PC-9 (cell line): Measurements from ENCODE around the gene DCAF6. TPM values are rescaled to one million over a fixed set of nuclear protein-coding genes. Genes with fewer than 3 reads are reported as not detected.

Source experiments
- BruUV-seq: library from RNA; stranded (reverse); fragments of 400-500 nt; replicated peaks from 2 replicates; lab custom pipeline; 2021; lab: Mats Ljungman, UMichigan
- CTCF ChIA-PET: fragments of 300-600 bp; sonication (Branson Sonifier 250); formaldehyde crosslinking; loops from one replicate; lab custom pipeline; 2022; ENCODE audit warnings: antibody characterized with exemption; lab: Charles Lee
- POLR2A ChIA-PET: fragments of 300-600 bp; sonication (Branson Sonifier 250); formaldehyde crosslinking; loops from one replicate; lab custom pipeline; 2022; ENCODE audit warnings: antibody characterized with exemption; ENCODE audit not compliant: unreplicated experiment; lab: Charles Lee
- DNase-seq, 2 experiments: peaks; one replicate each; pipeline versions ENCODE4 v3.0.0 to v3.0.0-alpha.2; 2015 to 2022; ENCODE audit warnings: mixed read lengths in 1 of 2
- H2AFZ ChIP-seq: fragments of 200-600 bp; sonication (generic); 2 replicates; pipeline ENCODE4 v1.8.1; 2017; ENCODE audit warnings: antibody characterized with exemption
- H3F3A ChIP-seq: fragments of 200-600 bp; sonication (generic); 2 replicates; pipeline ENCODE4 v1.8.1; 2017; ENCODE audit warnings: antibody characterized with exemption, mild to moderate bottlenecking, low read depth; ENCODE audit not compliant: insufficient read depth
- H3K27ac ChIP-seq: fragments of 200-600 bp; sonication (generic); 2 replicates; pipeline ENCODE4 v1.6.1; 2016; ENCODE audit warnings: mixed run types
- H3K27me3 ChIP-seq: fragments of 200-600 bp; sonication (generic); 2 replicates; pipeline ENCODE4 v1.6.1; 2016; ENCODE audit warnings: low read depth, mixed run types; ENCODE audit not compliant: insufficient read depth
- H3K36me3 ChIP-seq: fragments of 200-600 bp; sonication (generic); 2 replicates; pipeline ENCODE4 v1.6.1; 2016; ENCODE audit warnings: low read depth, mixed run types
- H3K4me1 ChIP-seq: fragments of 200-600 bp; sonication (generic); replicated peaks from 2 replicates; pipeline ENCODE4 v1.6.1; 2016; ENCODE audit warnings: mixed run types; ENCODE audit not compliant: insufficient read depth
- H3K4me2 ChIP-seq: fragments of 200-600 bp; sonication (generic); 2 replicates; pipeline ENCODE4 v1.6.1; 2017; ENCODE audit warnings: mixed run types
- H3K4me3 ChIP-seq: fragments of 200-600 bp; sonication (generic); 2 replicates; pipeline ENCODE4 v1.6.1; 2016; ENCODE audit warnings: mixed run types
- H3K79me2 ChIP-seq: fragments of 200-600 bp; sonication (generic); 2 replicates; pipeline ENCODE4 v1.6.1; 2017; ENCODE audit warnings: low read depth, mixed run types
- H3K9me2 ChIP-seq: fragments of 200-600 bp; sonication (generic); 2 replicates; pipeline ENCODE4 v1.8.1; 2017; ENCODE audit warnings: mild to moderate bottlenecking; ENCODE audit not compliant: insufficient read depth
- H3K9me3 ChIP-seq: fragments of 200-600 bp; sonication (generic); 2 replicates; pipeline ENCODE4 v1.8.1; 2016; ENCODE audit warnings: low read depth; ENCODE audit not compliant: insufficient read depth
- H4K20me1 ChIP-seq: fragments of 200-600 bp; sonication (generic); 2 replicates; pipeline ENCODE4 v1.8.1; 2017; ENCODE audit not compliant: insufficient read depth
- EZH2 ChIP-seq: fragments of 200-600 bp; sonication (generic); IDR thresholded peaks from 2 replicates; pipeline ENCODE4 v1.8.0; 2017; ENCODE audit warnings: antibody characterized with exemption, low read depth
- intact Hi-C: fragments of 100-400 bp; cut with micrococcal nuclease; formaldehyde crosslinking; loops from one replicate; pipeline ENCODE4 v1.10.0; 2022; ENCODE audit not compliant: unreplicated experiment
- total RNA-seq: library from RNA; stranded (reverse); gene quantifications from 2 replicates; pipeline ENCODE4 v1.2.3, GENCODE V29; 2021
- TF ChIP-seq, protein P1 (sequence below): fragments of 200-600 bp; sonication (generic); conservative IDR thresholded peaks from 2 replicates; pipeline ENCODE4 v1.6.1; 2017; ENCODE audit warnings: mixed run types, antibody characterized with exemption, mild to moderate bottlenecking, moderate library complexity

The DCAF6 gene
- total RNA-seq, 1 experiment from 2014 or later: 77.4 TPM

DNA sequence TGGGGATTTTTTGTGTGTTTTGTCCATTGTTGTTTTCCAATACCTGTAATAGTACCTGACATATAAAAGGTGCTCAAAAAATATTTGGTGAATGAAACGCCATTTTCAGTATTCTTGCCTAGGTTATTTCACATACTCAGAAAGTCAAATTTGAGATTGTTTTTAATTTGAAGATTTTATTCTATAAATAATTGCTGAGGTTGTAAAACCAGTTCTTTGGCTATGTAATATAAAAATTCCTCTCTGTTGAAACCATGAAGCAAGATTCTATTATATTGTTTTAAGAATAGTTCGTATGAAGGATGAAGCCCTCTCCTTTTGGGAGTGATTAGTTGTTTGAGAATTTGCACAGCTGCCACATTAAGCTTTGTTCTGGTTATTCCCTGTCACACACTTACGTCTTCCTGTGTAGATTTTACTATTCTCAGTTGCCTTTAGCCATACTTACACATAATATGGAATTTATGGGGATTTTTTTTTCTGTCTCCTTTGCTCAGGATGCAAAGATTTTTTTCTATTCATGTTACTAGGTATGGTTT lies 60.6 kb downstream of the DCAF6 start:
- Histone ChIP-seq H4K20me1 (no peaks in the 10 kb centered on the region), H3K79me2 (no peaks in the 10 kb centered on the region), H3K9me3 (no peaks in the 10 kb centered on the region), H3F3A (peaks cover 3% of the 10 kb centered on the region; the same call in 1 of the 2 replicates), H3K4me1 (no peaks in the 10 kb centered on the region), H3K27ac (no peak overlapping the region), H3K4me2 (no peak overlapping the region), H3K9me2 (no peaks in the 10 kb centered on the region), H2AFZ (no peak overlapping the region), H3K27me3 (no peaks in the 10 kb centered on the region), H3K36me3 (peaks cover 16% of the 10 kb centered on the region; the same call in 1 of the 2 replicates), H3K4me3 (no peak overlapping the region)
- no peak for DNase-seq
- CTCF ChIA-PET: no interaction called here
- TF ChIP-seq, protein P1, sequence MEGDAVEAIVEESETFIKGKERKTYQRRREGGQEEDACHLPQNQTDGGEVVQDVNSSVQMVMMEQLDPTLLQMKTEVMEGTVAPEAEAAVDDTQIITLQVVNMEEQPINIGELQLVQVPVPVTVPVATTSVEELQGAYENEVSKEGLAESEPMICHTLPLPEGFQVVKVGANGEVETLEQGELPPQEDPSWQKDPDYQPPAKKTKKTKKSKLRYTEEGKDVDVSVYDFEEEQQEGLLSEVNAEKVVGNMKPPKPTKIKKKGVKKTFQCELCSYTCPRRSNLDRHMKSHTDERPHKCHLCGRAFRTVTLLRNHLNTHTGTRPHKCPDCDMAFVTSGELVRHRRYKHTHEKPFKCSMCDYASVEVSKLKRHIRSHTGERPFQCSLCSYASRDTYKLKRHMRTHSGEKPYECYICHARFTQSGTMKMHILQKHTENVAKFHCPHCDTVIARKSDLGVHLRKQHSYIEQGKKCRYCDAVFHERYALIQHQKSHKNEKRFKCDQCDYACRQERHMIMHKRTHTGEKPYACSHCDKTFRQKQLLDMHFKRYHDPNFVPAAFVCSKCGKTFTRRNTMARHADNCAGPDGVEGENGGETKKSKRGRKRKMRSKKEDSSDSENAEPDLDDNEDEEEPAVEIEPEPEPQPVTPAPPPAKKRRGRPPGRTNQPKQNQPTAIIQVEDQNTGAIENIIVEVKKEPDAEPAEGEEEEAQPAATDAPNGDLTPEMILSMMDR: no peak
- TF ChIP-seq EZH2: no peak
- intact Hi-C loops: no loop called here
- POLR2A ChIA-PET: interaction anchor here (0.7 kb wide), 1 partner anchor 439 kb away, joined by 12 read pairs; no protein-coding TSS in a partner anchor
- no TSS peak for BruUV-seq

DNA sequence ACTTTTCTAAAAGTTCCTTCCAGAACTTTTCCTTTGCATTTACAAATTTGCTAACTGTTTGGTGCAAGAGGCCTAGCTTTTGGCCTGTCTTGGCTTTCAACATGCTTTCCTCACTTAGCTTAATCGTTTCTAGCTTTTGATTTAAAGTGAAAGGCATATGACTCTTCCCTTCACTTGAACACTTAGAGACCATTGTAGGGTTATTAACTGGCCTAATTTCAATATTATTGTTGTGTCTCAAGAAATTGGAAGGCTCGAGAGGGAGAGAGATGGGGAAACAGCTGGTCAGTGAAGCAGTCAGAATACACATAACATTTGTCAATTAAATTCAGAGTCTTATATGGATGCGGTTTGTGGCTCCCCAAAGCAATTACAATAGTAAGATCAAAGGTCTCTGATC lies 63.4 kb downstream of the DCAF6 start:
- Histone ChIP-seq H3K4me3 (no peak overlapping the region), H3K9me2 (no peaks in the 10 kb centered on the region), H3K27me3 (no peaks in the 10 kb centered on the region), H3K9me3 (no peaks in the 10 kb centered on the region), H3F3A (peaks cover 7% of the 10 kb centered on the region), H2AFZ (no peak overlapping the region), H3K27ac (no peak overlapping the region), H3K36me3 (peaks cover 23% of the 10 kb centered on the region; the same call in 1 of the 2 replicates), H3K79me2 (no peaks in the 10 kb centered on the region), H3K4me2 (no peak overlapping the region), H3K4me1 (no peaks in the 10 kb centered on the region), H4K20me1 (no peaks in the 10 kb centered on the region)
- no peak for DNase-seq
- POLR2A ChIA-PET: no interaction called here
- CTCF ChIA-PET: no interaction called here
- no TSS peak for BruUV-seq
- intact Hi-C loops: no loop called here
- TF ChIP-seq, protein P1: no peak
- no peak for TF ChIP-seq EZH2

DNA sequence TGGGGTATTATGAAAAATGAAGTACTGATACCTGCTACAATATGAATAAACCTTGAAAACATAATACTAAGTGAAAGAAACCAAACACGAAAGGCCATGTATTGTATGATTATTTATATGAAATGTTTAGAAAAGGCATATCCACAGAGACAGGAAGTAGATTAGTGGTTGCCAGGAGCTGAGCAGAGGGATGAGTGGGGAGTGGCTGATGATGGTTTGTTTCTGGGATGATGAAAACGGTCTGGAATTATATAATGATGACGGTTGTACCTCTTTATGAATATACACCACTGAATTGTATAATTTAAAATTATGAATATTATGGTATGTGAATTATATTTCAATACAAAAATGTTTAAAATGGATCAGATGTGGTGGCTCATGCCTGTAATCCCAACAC lies 64.2 kb downstream of the DCAF6 start:
- H3K4me1 ChIP-seq: no peaks in the 10 kb centered on the region
- DNase-seq: no peak
- CTCF ChIA-PET: no interaction called here
- no peaks in the 10 kb centered on the region for H3K9me3 ChIP-seq
- intact Hi-C loops: no loop called here
- TF ChIP-seq, protein P1: no peak
- no peak for TF ChIP-seq EZH2
- H3K9me2 ChIP-seq: no peaks in the 10 kb centered on the region
- H3K36me3 ChIP-seq: peaks cover 23% of the 10 kb centered on the region; the same call in 1 of the 2 replicates
- no peak overlapping the region for H2AFZ ChIP-seq
- no peaks in the 10 kb centered on the region for H4K20me1 ChIP-seq
- H3K27me3 ChIP-seq: no peaks in the 10 kb centered on the region
- no peak overlapping the region for H3K4me2 ChIP-seq
- H3K79me2 ChIP-seq: no peaks in the 10 kb centered on the region
- BruUV-seq: no TSS peak
- H3F3A ChIP-seq: peaks cover 7% of the 10 kb centered on the region
- POLR2A ChIA-PET: interaction anchor here (0.6 kb wide), 1 partner anchor 303 kb away, joined by 4 read pairs; no protein-coding TSS in a partner anchor
- no peak overlapping the region for H3K4me3 ChIP-seq
- H3K27ac ChIP-seq: no peak overlapping the region
